ENCODE data around the gene WDR41. TPM values are rescaled to one million over a fixed set of nuclear protein-coding genes. Genes with fewer than 3 reads are reported as not detected.

The WDR41 gene, protein sequence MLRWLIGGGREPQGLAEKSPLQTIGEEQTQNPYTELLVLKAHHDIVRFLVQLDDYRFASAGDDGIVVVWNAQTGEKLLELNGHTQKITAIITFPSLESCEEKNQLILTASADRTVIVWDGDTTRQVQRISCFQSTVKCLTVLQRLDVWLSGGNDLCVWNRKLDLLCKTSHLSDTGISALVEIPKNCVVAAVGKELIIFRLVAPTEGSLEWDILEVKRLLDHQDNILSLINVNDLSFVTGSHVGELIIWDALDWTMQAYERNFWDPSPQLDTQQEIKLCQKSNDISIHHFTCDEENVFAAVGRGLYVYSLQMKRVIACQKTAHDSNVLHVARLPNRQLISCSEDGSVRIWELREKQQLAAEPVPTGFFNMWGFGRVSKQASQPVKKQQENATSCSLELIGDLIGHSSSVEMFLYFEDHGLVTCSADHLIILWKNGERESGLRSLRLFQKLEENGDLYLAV
- 121 and 125 TPM in 2 replicates for total RNA-seq

DNA sequence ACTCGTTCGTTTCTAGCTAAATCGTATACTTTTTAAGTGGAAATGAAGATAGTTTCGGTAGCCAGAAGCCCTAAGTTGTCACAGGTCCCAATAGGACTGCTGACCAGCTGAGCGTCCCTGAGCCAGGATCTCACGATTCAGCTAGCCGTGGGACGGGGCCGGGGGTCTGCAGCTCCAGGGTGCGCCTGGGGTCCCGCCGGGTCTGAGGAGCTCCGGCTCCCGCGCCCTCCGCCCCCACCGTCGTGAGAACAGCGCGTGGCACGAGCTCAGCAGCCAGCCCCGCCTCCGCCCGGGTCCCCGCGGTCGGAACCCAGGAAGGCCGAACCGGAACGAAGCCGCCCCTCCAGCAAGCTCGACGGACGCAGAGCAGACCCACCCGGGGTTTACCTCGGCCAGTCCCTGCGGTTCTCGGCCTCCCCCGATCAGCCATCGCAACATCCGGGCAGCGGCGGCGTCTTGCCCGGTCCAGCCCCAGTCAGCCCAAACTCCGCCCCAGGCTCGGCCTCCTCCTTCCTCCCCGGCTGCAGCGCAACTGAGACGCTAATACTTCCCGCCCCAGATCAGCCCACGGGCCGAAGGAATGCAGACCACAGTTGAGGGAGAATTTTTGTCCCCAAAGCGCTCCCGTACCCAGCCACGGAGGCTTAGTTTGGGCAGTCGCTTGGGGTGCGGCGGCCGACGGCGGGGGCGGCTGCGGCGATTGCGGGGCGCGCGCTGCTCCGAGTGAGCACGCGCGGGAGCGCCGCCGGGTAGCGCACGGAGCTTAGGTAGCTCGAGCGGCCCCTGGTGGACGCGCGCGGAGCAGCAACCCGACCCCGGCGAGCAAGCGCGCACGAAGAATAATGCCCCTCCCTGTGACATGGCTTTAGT, at the start of gene WDR41:
WDR41 (minus strand) TSS at position 534 of the 870 bp plus-strand sequence; CDS start at position 438, 96 bp downstream.

Other genes with a start within 250 kb of the WDR41 start
- not detected in 2 replicates for gene OTP, start 146.4 kb upstream of the WDR41 start, total RNA-seq

Measured in smooth muscle cell of bladder (primary cell).